Kidney epithelial cell (primary cell): ENCODE measurements around the gene MACF1. TPM values are rescaled to one million over a fixed set of nuclear protein-coding genes. Genes with fewer than 3 reads are reported as not detected.

Source experiments
- DNase-seq: peaks from one replicate; pipeline ENCODE4 v3.0.0-alpha.2; 2010; ENCODE audit warnings: low read depth
- H3K27me3 ChIP-seq: 2 replicates; pipeline ENCODE4 v1.6.0; 2011; ENCODE audit warnings: low read length; ENCODE audit not compliant: control insufficient read depth, insufficient read depth
- H3K36me3 ChIP-seq: 2 replicates; pipeline ENCODE4 v1.5.1; 2011; ENCODE audit warnings: low read length; ENCODE audit not compliant: control insufficient read depth, insufficient read depth
- H3K4me3 ChIP-seq: 2 replicates; pipeline ENCODE4 v1.5.1; 2011; ENCODE audit warnings: low read depth, mild to moderate bottlenecking, control low read depth, low read length
- total RNA-seq: library from RNA; depleted of rRNA; stranded (reverse); fragments of >200 nt; gene quantifications from 2 replicates; pipeline ENCODE4 v1.2.3, GENCODE V29; 2015
- TF ChIP-seq, protein P1 (sequence below): IDR thresholded peaks from 2 replicates; pipeline ENCODE4 v1.5.1; 2011; ENCODE audit warnings: mild to moderate bottlenecking, moderate library complexity, low read length, control low read depth, inconsistent platforms; ENCODE audit not compliant: insufficient read depth, poor library complexity, severe bottlenecking

The MACF1 gene
- total RNA-seq, 1 donor from 2014 or later: 279 TPM

DNA sequence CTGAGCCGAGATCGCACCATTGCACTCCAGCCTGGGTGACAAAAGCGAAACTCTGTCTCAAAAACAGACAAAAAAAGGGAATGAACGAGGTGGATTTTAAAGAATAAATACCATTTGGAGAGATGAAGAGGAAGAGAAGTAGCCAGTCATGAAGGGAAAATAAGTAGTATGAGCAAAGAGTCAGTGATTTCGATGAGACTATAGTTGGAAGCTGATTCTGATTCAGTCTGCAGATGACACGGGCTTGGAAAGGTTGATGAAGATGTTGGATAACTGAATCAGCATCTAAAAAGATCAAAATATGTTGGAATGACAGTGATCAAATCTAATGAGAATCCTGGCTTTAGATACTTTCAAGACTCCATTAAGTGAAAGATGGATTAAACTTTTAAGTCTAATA is 23.8 kb downstream of the MACF1 start:
- DNase-seq: no peak
- H3K4me3 ChIP-seq: no peak overlapping the region
- H3K27me3 ChIP-seq: no peaks in the 10 kb centered on the region
- no peaks in the 10 kb centered on the region for H3K36me3 ChIP-seq
- TF ChIP-seq, protein P1, sequence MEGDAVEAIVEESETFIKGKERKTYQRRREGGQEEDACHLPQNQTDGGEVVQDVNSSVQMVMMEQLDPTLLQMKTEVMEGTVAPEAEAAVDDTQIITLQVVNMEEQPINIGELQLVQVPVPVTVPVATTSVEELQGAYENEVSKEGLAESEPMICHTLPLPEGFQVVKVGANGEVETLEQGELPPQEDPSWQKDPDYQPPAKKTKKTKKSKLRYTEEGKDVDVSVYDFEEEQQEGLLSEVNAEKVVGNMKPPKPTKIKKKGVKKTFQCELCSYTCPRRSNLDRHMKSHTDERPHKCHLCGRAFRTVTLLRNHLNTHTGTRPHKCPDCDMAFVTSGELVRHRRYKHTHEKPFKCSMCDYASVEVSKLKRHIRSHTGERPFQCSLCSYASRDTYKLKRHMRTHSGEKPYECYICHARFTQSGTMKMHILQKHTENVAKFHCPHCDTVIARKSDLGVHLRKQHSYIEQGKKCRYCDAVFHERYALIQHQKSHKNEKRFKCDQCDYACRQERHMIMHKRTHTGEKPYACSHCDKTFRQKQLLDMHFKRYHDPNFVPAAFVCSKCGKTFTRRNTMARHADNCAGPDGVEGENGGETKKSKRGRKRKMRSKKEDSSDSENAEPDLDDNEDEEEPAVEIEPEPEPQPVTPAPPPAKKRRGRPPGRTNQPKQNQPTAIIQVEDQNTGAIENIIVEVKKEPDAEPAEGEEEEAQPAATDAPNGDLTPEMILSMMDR: no peak

DNA sequence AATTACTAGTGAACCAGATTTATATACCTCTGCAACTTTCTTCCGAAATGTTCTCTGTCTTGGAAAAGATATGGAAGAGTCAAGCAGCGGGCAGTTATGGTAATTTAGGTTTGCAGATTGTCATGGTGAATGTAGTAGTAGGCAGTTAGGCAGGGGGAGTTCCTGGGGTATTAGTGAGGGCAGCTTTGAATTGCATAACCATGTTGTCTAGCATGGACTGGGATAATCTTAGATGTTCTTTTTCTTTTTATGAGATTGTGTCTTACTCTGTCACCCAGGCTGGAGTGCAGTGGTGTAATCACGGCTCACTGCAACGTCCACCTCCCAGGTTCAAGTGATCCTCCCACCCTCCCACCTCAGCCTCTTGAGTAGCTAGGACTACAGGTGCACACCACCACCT is 25.0 kb downstream of the MACF1 start:
- H3K36me3 ChIP-seq: no peaks in the 10 kb centered on the region
- H3K4me3 ChIP-seq: no peak overlapping the region
- DNase-seq: no peak
- TF ChIP-seq, protein P1: no peak
- no peaks in the 10 kb centered on the region for H3K27me3 ChIP-seq

DNA sequence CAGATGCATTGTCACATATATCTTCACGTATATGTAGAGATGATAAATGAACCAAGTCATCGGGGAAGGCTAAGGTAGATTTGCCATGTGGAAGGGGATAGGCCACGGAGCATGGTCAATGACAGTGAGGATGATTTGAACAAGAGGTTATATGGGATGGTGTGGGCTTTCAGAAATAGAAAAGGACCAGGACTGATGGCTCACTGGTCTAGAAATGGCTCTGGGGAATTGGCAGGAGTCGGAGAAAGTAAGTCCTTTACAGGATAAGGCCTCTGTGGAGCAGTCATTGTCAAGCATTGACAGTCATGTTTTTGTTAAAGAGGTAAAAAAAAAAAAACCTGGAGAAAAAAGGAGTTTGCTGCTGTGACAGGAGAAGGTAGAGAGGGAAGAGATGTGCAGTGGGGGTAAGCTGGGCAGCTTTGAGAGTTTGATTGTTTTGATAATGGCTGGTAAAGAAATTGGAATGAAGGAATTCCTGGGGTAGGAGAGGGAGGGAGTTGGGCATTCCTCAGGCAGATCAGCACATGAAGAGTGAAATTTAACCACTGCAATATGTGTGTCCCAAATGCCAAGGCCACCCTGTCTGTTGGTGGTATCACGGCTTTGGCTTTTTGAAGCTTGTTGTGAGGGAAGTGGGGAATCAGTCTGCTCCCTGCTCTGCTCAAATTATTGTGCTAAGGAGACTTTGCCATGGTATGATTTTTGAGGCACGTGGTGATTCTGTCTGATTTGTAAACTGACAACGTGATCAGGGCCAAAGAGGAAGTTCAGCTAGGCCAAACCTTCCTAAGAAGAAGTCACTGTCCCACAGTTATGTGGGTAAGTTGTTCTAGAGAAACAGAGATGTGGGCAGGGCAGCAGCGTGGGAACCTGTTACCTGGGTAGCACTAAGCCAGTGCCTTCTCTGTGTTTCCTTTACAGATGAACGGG is 26.0 kb downstream of the MACF1 start:
- no peak overlapping the region for H3K4me3 ChIP-seq
- H3K36me3 ChIP-seq: no peaks in the 10 kb centered on the region
- no peaks in the 10 kb centered on the region for H3K27me3 ChIP-seq
- TF ChIP-seq, protein P1: no peak
- DNase-seq: no peak

DNA sequence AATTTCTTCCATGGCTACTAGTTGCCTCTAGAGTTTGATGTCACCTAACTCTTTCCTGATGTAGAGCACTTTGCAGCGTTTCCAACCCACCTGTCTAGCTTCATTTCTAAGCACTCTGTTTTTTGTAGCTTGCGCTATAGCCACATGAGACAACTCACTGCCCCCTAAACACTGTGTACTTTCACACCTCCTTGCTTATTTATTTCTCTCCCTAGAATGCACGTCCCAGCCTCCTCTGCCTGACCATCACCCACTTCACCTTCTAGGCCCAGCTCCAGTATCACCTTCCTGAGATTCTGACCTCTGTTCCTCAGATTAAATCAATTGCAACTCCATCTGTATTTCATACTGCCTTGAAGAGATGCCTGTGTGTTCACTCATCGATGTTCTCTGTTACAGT is 32.5 kb downstream of the MACF1 start:
- no peaks in the 10 kb centered on the region for H3K27me3 ChIP-seq
- TF ChIP-seq, protein P1: no peak

DNA sequence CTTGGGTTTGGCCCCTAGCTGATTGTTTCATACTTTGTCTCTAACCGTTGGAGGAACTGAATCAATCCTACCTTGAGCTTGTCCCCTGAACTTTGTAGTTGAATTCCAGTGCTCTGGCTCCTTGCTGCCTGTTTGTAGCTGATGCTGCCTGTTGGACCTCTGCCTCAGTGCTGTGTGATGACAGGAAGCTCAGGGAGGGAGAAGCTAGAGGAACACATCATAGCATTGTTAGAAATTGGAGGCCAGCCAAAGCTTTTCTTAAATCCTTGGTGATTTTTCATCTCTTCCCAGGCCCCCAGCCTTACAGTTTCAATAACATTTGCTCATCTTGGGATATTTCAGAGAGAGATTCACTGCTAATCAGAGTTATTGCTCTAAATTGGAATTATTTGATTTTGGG is 34.0 kb downstream of the MACF1 start:
- TF ChIP-seq, protein P1: no peak
- DNase-seq: no peak
- no peaks in the 10 kb centered on the region for H3K27me3 ChIP-seq
- H3K4me3 ChIP-seq: no peak overlapping the region
- H3K36me3 ChIP-seq: no peaks in the 10 kb centered on the region

More for the DNA sequence above, 32.5 kb downstream of the MACF1 start:
- DNase-seq: no peak
- Histone ChIP-seq H3K4me3 (no peak overlapping the region), H3K36me3 (no peaks in the 10 kb centered on the region)
